H1 (cell line): ENCODE measurements around the gene NADSYN1. TPM values are rescaled to one million over a fixed set of nuclear protein-coding genes. Genes with fewer than 3 reads are reported as not detected.

ENCODE experiments used
- BCL11A ChIP-seq, 2 experiments: IDR thresholded peaks; one replicate each; pipeline ENCODE4 v1.6.1; 2011; ENCODE audit warnings: low read depth in 2 of 2, low read length in 2 of 2, mild to moderate bottlenecking in 2 of 2
- SP2 ChIP-seq: IDR thresholded peaks from 2 replicates; pipeline ENCODE4 v1.6.1; 2012; ENCODE audit warnings: mild to moderate bottlenecking, low read length, inconsistent platforms
- SUZ12 ChIP-seq: fragments of 200-600 bp; sonication (generic); IDR thresholded peaks from 2 replicates; pipeline ENCODE4 v1.6.1; 2012; ENCODE audit warnings: mild to moderate bottlenecking, inconsistent platforms, low read length, moderate library complexity, mixed read lengths
- ZNF274 ChIP-seq: IDR thresholded peaks from 2 replicates; pipeline ENCODE4 v1.7.0; 2012; ENCODE audit warnings: low read length, borderline replicate concordance; ENCODE audit errors: extremely low read depth
- polyA plus RNA-seq, 7 experiments: library from polyadenylated mRNA; depleted of rRNA in 3 of 7; stranded (reverse) in 5 of 7; unstranded in 2 of 7; fragments of >200 nt in 5 of 7; fragments of 200-250 nt in 2 of 7; gene quantifications; 1 replicate in 5 of 7; 2 replicates in 1 of 7; 4 replicates in 1 of 7; pipeline versions ENCODE4 v1.2.1 to v1.2.3, GENCODE V29; 2011 to 2013; ENCODE audit warnings: missing spikeins in 2 of 7, mixed read lengths in 2 of 7
- total RNA-seq: library from RNA; stranded (reverse); fragmentation: NEBNext Ultra II Directional; extraction: Animal tissue kit (Norgen Biotek cat#: 25700); gene quantifications from 2 replicates; pipeline ENCODE4 v1.2.1, GENCODE V29; 2021

Gene NADSYN1
- total and polyA plus RNA-seq, 2 of the 8 experiments (the other 6 are each of a cell fraction or from before 2014, with no cell fraction given): 38.3 to 38.6 TPM

GRCh38 chr11:71414645-71415044, 38.4 kb upstream of the NADSYN1 start (continued):
- TF ChIP-seq ZNF274 (no peak), SUZ12 (no peak), BCL11A (IDR thresholded peaks at IDR 0.05; ENCODE audit: low read depth in 2 of 2, low read length in 2 of 2) (no peak), SP2 (no peak)
